ENCODE data around the gene MAN2A1. TPM values are rescaled to one million over a fixed set of nuclear protein-coding genes. Genes with fewer than 3 reads are reported as not detected.

MAN2A1 gene
- polyA plus RNA-seq, 3 donors: 17.0 to 23.0 (median 20.1) TPM

- Histone ChIP-seq H3K9ac (ENCODE audit: insufficient read depth, low read length, poor library complexity, severe bottlenecking) (no peak overlapping the region), H3K4me2 (replicated peaks; ENCODE audit: extremely low read depth, low read length, poor library complexity, severe bottlenecking) (no peak overlapping the region), H3K4me3 (replicated peaks in 1 of 3; ENCODE audit: low read depth in 2 of 3, low read length in 3 of 3) (no peak overlapping the region), H3K27me3 (ENCODE audit: control insufficient read depth in 2 of 2, insufficient read depth in 2 of 2, low read length in 2 of 2) (no peaks in the 10 kb centered on the region), H3K4me1 (ENCODE audit: control insufficient read depth in 1 of 2, insufficient read depth in 2 of 2, low read length in 2 of 2) (no peaks in the 10 kb centered on the region), H3K9me3 (replicated peaks in 1 of 2; ENCODE audit: control insufficient read depth in 1 of 2, insufficient read depth in 1 of 2, low read length in 2 of 2) (no peaks in the 10 kb centered on the region), H2AFZ (ENCODE audit: insufficient read depth, low read depth, low read length, poor library complexity, severe bottlenecking) (no peak overlapping the region), H3K79me2 (ENCODE audit: insufficient read depth, low read length) (no peaks in the 10 kb centered on the region), H3K27ac (ENCODE audit: low read depth in 1 of 2, low read length in 2 of 2) (no peak overlapping the region), H4K20me1 (ENCODE audit: insufficient read depth, low read length) (no peaks in the 10 kb centered on the region), H3K36me3 (replicated peaks in 1 of 2; ENCODE audit: control insufficient read depth in 1 of 2, insufficient read depth in 2 of 2, low read length in 2 of 2) (peaks cover 37 to 76% of the 10 kb centered on the region in 2 donors)
- WGBS (ENCODE audit: insufficient coverage): no CpG with 5 or more reads among the region's 2 CpGs
- no peak for DNase-seq
- Mint-ChIP-seq H3K4me1 (no peaks in the 10 kb centered on the region), H3K9me3 (peaks cover 0 to 1% (median 0%) of the 10 kb centered on the region in 7 donors), H3K27me3 (ENCODE audit: low read depth in 3 of 3) (no peaks in the 10 kb centered on the region), H3K36me3 (peaks cover 48 to 57% of the 10 kb centered on the region in 2 donors), H3K27ac (no peak overlapping the region), H3K4me3 (no peak overlapping the region)
- intact Hi-C loops (cut with micrococcal nuclease): no loop called here
- TF ChIP-seq, protein P1, sequence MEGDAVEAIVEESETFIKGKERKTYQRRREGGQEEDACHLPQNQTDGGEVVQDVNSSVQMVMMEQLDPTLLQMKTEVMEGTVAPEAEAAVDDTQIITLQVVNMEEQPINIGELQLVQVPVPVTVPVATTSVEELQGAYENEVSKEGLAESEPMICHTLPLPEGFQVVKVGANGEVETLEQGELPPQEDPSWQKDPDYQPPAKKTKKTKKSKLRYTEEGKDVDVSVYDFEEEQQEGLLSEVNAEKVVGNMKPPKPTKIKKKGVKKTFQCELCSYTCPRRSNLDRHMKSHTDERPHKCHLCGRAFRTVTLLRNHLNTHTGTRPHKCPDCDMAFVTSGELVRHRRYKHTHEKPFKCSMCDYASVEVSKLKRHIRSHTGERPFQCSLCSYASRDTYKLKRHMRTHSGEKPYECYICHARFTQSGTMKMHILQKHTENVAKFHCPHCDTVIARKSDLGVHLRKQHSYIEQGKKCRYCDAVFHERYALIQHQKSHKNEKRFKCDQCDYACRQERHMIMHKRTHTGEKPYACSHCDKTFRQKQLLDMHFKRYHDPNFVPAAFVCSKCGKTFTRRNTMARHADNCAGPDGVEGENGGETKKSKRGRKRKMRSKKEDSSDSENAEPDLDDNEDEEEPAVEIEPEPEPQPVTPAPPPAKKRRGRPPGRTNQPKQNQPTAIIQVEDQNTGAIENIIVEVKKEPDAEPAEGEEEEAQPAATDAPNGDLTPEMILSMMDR (IDR thresholded peaks at IDR 0.05): no peak
These were observed 85.4 kb downstream of the MAN2A1 start for GRCh38 chr5:109775130-109775529.

- Histone ChIP-seq H3K27me3 (ENCODE audit: control insufficient read depth in 2 of 2, insufficient read depth in 2 of 2, low read length in 2 of 2) (no peaks in the 10 kb centered on the region), H4K20me1 (ENCODE audit: insufficient read depth, low read length) (no peaks in the 10 kb centered on the region), H3K27ac (ENCODE audit: low read depth in 1 of 2, low read length in 2 of 2) (no peak overlapping the region), H3K9ac (ENCODE audit: insufficient read depth, low read length, poor library complexity, severe bottlenecking) (no peak overlapping the region), H3K4me3 (replicated peaks in 1 of 3; ENCODE audit: low read depth in 2 of 3, low read length in 3 of 3) (no peak overlapping the region), H3K9me3 (replicated peaks in 1 of 2; ENCODE audit: control insufficient read depth in 1 of 2, insufficient read depth in 1 of 2, low read length in 2 of 2) (no peaks in the 10 kb centered on the region), H3K36me3 (replicated peaks in 1 of 2; ENCODE audit: control insufficient read depth in 1 of 2, insufficient read depth in 2 of 2, low read length in 2 of 2) (peaks cover 47 to 73% of the 10 kb centered on the region in 2 donors), H3K79me2 (ENCODE audit: insufficient read depth, low read length) (no peaks in the 10 kb centered on the region), H3K4me2 (replicated peaks; ENCODE audit: extremely low read depth, low read length, poor library complexity, severe bottlenecking) (no peak overlapping the region), H2AFZ (ENCODE audit: insufficient read depth, low read depth, low read length, poor library complexity, severe bottlenecking) (no peak overlapping the region), H3K4me1 (ENCODE audit: control insufficient read depth in 1 of 2, insufficient read depth in 2 of 2, low read length in 2 of 2) (no peaks in the 10 kb centered on the region)
- Mint-ChIP-seq H3K27ac (no peak overlapping the region), H3K4me1 (no peaks in the 10 kb centered on the region), H3K36me3 (peaks cover 41 to 48% of the 10 kb centered on the region in 2 donors), H3K4me3 (no peak overlapping the region), H3K9me3 (peaks cover 0 to 1% (median 0%) of the 10 kb centered on the region in 7 donors), H3K27me3 (ENCODE audit: low read depth in 3 of 3) (no peaks in the 10 kb centered on the region)
- DNase-seq: no peak
- TF ChIP-seq, protein P1 (IDR thresholded peaks at IDR 0.05): no peak
- intact Hi-C loops (cut with micrococcal nuclease): no loop called here
- WGBS (ENCODE audit: insufficient coverage): no CpG with 5 or more reads among the region's 5 CpGs
These were observed 89.5 kb downstream of the MAN2A1 start for GRCh38 chr5:109779036-109779735.
